ENCODE results near the gene LMBRD2.

DNA sequence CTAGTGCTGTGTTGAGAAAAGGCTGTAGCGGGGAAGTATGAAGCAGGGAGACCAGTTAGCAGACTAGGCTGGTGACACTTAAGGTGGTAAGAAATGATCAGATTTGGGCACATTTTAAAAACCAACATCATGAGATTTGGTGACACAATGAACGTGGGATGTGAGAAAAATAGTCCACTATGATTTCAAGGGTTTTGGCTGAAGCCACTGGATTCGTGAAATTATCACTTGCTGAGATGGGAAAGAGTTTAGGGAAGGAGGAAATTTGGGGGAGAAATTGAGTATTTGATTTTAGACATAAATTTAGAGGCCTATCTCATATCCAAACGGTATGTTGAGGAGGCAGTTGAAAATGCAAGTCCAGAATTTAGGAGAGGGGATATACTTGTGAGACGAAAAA is 23.4 kb upstream of the LMBRD2 start:
- TF ChIP-seq SP1 (IDR thresholded peaks at IDR 0.05), result no peak
- no peak for TF ChIP-seq LEF1 (IDR thresholded peaks at IDR 0.05; ENCODE audit: borderline replicate concordance)
- TF ChIP-seq FOXM1 (IDR thresholded peaks at IDR 0.05; ENCODE audit: borderline replicate concordance), result no peak
- no peak for TF ChIP-seq BHLHE40 (IDR thresholded peaks at IDR 0.05; ENCODE audit: borderline replicate concordance)
- TF ChIP-seq NFRKB (IDR thresholded peaks at IDR 0.05), result no peak
- TF ChIP-seq HDGF (IDR thresholded peaks at IDR 0.05; ENCODE audit: borderline replicate concordance), result no peak
- no peak for TF ChIP-seq FOXA1 (IDR thresholded peaks at IDR 0.05)
